Measurements from ENCODE around the gene OR10A6.

DNA sequence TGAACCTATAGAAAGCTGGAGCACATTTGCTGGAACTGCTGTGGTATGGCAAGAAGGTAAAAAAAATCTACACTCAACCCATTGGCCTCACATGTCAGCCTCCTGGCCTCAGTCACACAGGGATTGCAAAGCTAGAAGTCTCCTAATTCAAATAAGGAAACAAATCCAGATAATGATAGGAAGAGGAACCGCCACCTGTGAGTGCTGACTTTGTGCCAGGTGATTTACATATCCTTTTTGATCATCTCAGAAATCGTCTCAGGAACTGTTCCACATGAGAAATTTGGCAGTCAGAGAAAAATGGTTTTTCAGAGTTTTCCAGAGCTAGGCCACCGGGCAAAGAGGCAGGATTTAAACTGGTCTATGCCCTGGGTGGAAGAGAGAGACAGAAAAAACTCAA is 33.2 kb upstream of the OR10A6 start:
- TF ChIP-seq, protein P1, sequence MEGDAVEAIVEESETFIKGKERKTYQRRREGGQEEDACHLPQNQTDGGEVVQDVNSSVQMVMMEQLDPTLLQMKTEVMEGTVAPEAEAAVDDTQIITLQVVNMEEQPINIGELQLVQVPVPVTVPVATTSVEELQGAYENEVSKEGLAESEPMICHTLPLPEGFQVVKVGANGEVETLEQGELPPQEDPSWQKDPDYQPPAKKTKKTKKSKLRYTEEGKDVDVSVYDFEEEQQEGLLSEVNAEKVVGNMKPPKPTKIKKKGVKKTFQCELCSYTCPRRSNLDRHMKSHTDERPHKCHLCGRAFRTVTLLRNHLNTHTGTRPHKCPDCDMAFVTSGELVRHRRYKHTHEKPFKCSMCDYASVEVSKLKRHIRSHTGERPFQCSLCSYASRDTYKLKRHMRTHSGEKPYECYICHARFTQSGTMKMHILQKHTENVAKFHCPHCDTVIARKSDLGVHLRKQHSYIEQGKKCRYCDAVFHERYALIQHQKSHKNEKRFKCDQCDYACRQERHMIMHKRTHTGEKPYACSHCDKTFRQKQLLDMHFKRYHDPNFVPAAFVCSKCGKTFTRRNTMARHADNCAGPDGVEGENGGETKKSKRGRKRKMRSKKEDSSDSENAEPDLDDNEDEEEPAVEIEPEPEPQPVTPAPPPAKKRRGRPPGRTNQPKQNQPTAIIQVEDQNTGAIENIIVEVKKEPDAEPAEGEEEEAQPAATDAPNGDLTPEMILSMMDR (IDR thresholded peaks at IDR 0.05), result no peak
- TF ChIP-seq JUN (IDR thresholded peaks at IDR 0.05) (no peak), EP300 (IDR thresholded peaks at IDR 0.05) (no peak), SMC3 (IDR thresholded peaks at IDR 0.05) (no peak), MAX (IDR thresholded peaks at IDR 0.05) (no peak), EHMT2 (IDR thresholded peaks at IDR 0.05; ENCODE audit: low read depth) (no peak), REST (IDR thresholded peaks at IDR 0.05) (no peak)
